Ovary (tissue), 9 donors: ENCODE measurements around the gene RAC2. TPM values are rescaled to one million over a fixed set of nuclear protein-coding genes. Genes with fewer than 3 reads are reported as not detected.
A peak's percentile ranks its signal among the peaks of the same experiment; 100 is the strongest.

Source experiments
- DNase-seq, 5 donors: peaks; one replicate each; pipeline ENCODE4 v3.0.0-alpha.2; 2019 to 2020
- H3K27ac ChIP-seq, 2 donors: fragments of 200-600 bp; one replicate each; pipeline versions ENCODE4 v1.5.1 to v1.8.0; 2019 to 2022
- H3K27me3 ChIP-seq: fragments of 200-600 bp; one replicate; pipeline ENCODE4 v1.8.0; 2022
- H3K36me3 ChIP-seq: fragments of 200-600 bp; sonication (generic); one replicate; pipeline ENCODE4 v1.5.1; 2019
- H3K4me1 ChIP-seq: one replicate; pipeline ENCODE4 v1.8.1; 2013; ENCODE audit warnings: mild to moderate bottlenecking, moderate library complexity; ENCODE audit not compliant: insufficient read depth
- H3K4me3 ChIP-seq: fragments of 200-600 bp; sonication (generic); one replicate; pipeline ENCODE4 v1.5.1; 2017
- H3K9me3 ChIP-seq, 2 donors: fragments of 200-600 bp in 1 of 2; sonication (generic) in 1 of 2; one replicate each; pipeline versions ENCODE4 v1.5.1 to v1.8.1; 2013 to 2019; ENCODE audit warnings: mild to moderate bottlenecking in 1 of 2, moderate library complexity in 1 of 2
- CTCF ChIP-seq, 3 donors: fragments of 450-650 bp in 2 of 3; fragments of 200-600 bp in 1 of 3; IDR thresholded peaks; one replicate each; pipeline versions ENCODE4 v1.5.1 to v1.8.0; 2016 to 2022; ENCODE audit warnings: antibody characterized with exemption in 3 of 3, mild to moderate bottlenecking in 1 of 3
- EP300 ChIP-seq: sonication (generic); formaldehyde crosslinking; IDR thresholded peaks from one replicate; pipeline ENCODE4 v1.6.1; 2017; ENCODE audit warnings: antibody characterized with exemption
- POLR2A ChIP-seq: fragments of 450-650 bp; IDR thresholded peaks from one replicate; pipeline ENCODE4 v1.6.1; 2017; ENCODE audit warnings: antibody characterized with exemption, mild to moderate bottlenecking, moderate library complexity
- WGBS, 3 donors: extraction: QIAGEN DNeasy Blood & Tissue Kit in 1 of 3; methylation state at CpG; one replicate each; pipeline versions ENCODE4 v1.1.5 to v1.1.7; 2013 to 2017; 5-methylcytosine and 5-hydroxymethylcytosine counted together
- intact Hi-C, 4 donors: fragments of 100-400 bp; cut with DNase I; formaldehyde crosslinking; loops; one replicate each; pipeline versions ENCODE4 v1.11.0 to v1.15.1; 2022 to 2023
- polyA plus RNA-seq, 2 donors: library from polyadenylated mRNA; stranded (reverse); fragments of 200-250 nt in 1 of 2; fragments of 350-450 nt in 1 of 2; fragmentation: Illumina TruSeq in 1 of 2; extraction: RNeasy Lipid Tissue Mini Kit (QIAGEN cat#74804) in 1 of 2; gene quantifications; one replicate each; pipeline ENCODE4 v1.2.3, GENCODE V29; 2013 to 2014
- total RNA-seq, 7 donors: library from RNA; depleted of rRNA in 2 of 7; stranded (reverse); fragments of >200 nt in 2 of 7; fragmentation: NEBNext Ultra II Directional in 3 of 7; extraction: Animal tissue kit (Norgen Biotek cat#: 25700) in 3 of 7; gene quantifications; one replicate each; pipeline versions ENCODE4 v1.1.0 to v1.2.4, GENCODE V29; 2016 to 2023
- donor health status: DM: no; HTN: no; CAD: no; lungs with moderate emphysema.
- donor health status: DM: no; HTN: no; CAD: no.
- donor health status: Bipolar disorder and iron deficiency.
- donor health status: DM: yes; HTN: yes; CAD: no.
- donor health status: DM: no; HTN: no; CAD: no.
- donor health status: DM: yes; HTN: yes; CAD: no.

The RAC2 gene
- total and polyA plus RNA-seq, 9 donors: 2.3 to 18.4 (median 6.0) TPM

- intact Hi-C loops: no loop called here
- H3K27me3 ChIP-seq: no peaks in the 10 kb centered on the region
- H3K36me3 ChIP-seq: no peaks in the 10 kb centered on the region
- H3K4me3 ChIP-seq: no peak overlapping the region
- no peaks in the 10 kb centered on the region for H3K9me3 ChIP-seq
- 61 to 74% (median 62%) methylated on average over 6 of the region's 6 CpGs for WGBS, 3 donors
- TF ChIP-seq POLR2A (no peak), CTCF (IDR thresholded peaks at IDR 0.05) (no peak), EP300 (no peak)
- no peaks in the 10 kb centered on the region for H3K4me1 ChIP-seq
- no peak for DNase-seq
- no peak overlapping the region for H3K27ac ChIP-seq
Observed at GRCh38 chr22:37248251-37248650, 4.2 kb upstream of the RAC2 start.

- TF ChIP-seq POLR2A (no peak), CTCF (IDR thresholded peaks at IDR 0.05) (no peak), EP300 (no peak)
- intact Hi-C loops: no loop called here
- DNase-seq: no peak
- no peaks in the 10 kb centered on the region for H3K27me3 ChIP-seq
- no peaks in the 10 kb centered on the region for H3K4me1 ChIP-seq
- H3K36me3 ChIP-seq: no peaks in the 10 kb centered on the region
- H3K9me3 ChIP-seq: no peaks in the 10 kb centered on the region
- 70 to 71% (median 70%) methylated on average over 6 of the region's 6 CpGs for WGBS, 3 donors
- H3K4me3 ChIP-seq: no peak overlapping the region
- no peak overlapping the region for H3K27ac ChIP-seq
Observed at GRCh38 chr22:37245740-37246139, 1.7 kb upstream of the RAC2 start.

- H3K27ac ChIP-seq: no peak overlapping the region
- no peaks in the 10 kb centered on the region for H3K27me3 ChIP-seq
- DNase-seq: peak in 1 of 5 donors; percentile 8
- H3K4me3 ChIP-seq: no peak overlapping the region
- H3K4me1 ChIP-seq: no peaks in the 10 kb centered on the region
- 64 to 75% (median 71%) methylated on average over 22 of the region's 22 CpGs for WGBS, 3 donors
- H3K36me3 ChIP-seq: no peaks in the 10 kb centered on the region
- intact Hi-C loops: no loop called here
- H3K9me3 ChIP-seq: no peaks in the 10 kb centered on the region
- TF ChIP-seq POLR2A (no peak), EP300 (no peak), CTCF (IDR thresholded peaks at IDR 0.05) (no peak)
Observed at GRCh38 chr22:37244922-37245722, 1.1 kb upstream of the RAC2 start.

- DNase-seq: peak in 1 of 5 donors; percentile 3
- Histone ChIP-seq H3K27me3 (no peaks in the 10 kb centered on the region), H3K4me3 (no peak overlapping the region), H3K9me3 (no peaks in the 10 kb centered on the region), H3K27ac (no peak overlapping the region), H3K4me1 (no peaks in the 10 kb centered on the region), H3K36me3 (no peaks in the 10 kb centered on the region)
- no peak for TF ChIP-seq EP300
- TF ChIP-seq POLR2A: no peak
- no peak for TF ChIP-seq CTCF (IDR thresholded peaks at IDR 0.05)
- WGBS, 3 donors: 33 to 39% (median 35%) methylated on average over 12 of the region's 12 CpGs
- intact Hi-C loops: no loop called here
Observed at GRCh38 chr22:37243402-37244113, 511 bp downstream of the RAC2 start.
